CD4-positive, alpha-beta T cell treated with Interferon gamma for 1 hour (primary cell): Measurements from ENCODE around the gene SUFU.
"Not testable (repeated sequence)": the region's sequence is repeated elsewhere in the genome, so short reads cannot be mapped to it uniquely, and the experiment has no call there.

ENCODE experiments used
- DNase-seq: peaks from one replicate; pipeline ENCODE4 v3.0.0-alpha.2; 2020

SUFU gene

DNA sequence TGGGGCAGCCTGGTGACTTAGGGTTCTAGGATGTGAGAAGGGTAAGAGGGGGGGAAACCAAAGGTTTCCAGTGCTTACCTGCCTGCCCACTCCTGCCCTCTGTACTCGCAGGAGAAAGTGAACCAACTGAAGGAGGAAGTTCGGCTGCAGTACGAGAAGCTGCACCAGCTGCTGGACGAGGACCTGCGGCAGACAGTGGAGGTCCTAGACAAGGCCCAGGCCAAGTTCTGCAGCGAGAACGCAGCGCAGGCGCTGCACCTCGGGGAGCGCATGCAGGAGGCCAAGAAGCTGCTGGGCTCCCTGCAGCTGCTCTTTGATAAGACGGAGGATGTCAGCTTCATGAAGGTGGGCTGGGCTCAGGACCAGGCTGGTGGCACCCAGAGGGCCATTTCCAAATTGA, 151.2 kb downstream of the SUFU start:
- DNase-seq, result no peak

GRCh38 chr10:102656026-102656425, 152.3 kb downstream of the SUFU start:
- DNase-seq, result no peak

GRCh38 chr10:102656791-102657371, 153.1 kb downstream of the SUFU start:
- DNase-seq, result no peak

DNA sequence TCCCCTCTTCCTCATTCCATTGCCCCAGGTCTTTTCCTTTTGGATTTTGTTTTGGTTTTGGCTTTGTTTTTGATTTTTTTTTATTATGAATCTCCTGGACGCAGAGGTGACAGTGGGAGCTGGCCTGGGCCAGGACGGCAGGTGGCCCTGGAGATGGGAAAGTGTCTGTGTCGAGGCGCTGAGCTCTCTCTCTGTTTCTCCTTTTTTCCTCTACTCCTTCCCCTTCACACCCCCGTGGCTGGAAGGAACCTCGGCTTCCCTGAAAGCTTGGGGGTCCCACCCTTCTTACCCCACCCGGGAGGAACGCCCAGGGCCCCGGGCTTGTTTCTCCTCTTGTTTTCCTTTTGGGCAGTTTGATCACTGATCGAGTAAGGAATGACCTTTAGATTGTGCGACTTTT, 153.7 kb downstream of the SUFU start:
- DNase-seq, result no peak

GRCh38 chr10:102657984-102658724, 154.4 kb downstream of the SUFU start:
- no peak for DNase-seq

DNA sequence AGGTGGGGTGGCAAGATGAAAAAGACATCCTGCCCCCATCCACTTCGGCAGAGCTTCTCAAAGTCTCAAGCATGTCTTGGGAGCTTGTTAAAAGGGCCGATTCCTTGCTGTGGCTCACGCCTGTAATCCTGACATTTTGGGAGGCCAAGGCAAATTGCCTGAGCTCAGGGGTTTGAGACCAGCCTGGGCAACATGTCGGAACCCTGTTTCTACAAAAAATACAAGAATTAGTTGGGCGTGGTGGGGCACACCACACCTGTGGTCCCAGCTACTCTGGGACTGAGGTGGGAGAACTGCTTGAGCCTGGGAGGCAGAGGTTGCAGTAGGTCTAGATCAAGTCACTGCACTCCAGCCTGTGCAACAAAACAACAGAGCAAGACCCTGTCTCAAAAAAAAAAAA, 155.0 kb downstream of the SUFU start:
- no peak for DNase-seq

DNA sequence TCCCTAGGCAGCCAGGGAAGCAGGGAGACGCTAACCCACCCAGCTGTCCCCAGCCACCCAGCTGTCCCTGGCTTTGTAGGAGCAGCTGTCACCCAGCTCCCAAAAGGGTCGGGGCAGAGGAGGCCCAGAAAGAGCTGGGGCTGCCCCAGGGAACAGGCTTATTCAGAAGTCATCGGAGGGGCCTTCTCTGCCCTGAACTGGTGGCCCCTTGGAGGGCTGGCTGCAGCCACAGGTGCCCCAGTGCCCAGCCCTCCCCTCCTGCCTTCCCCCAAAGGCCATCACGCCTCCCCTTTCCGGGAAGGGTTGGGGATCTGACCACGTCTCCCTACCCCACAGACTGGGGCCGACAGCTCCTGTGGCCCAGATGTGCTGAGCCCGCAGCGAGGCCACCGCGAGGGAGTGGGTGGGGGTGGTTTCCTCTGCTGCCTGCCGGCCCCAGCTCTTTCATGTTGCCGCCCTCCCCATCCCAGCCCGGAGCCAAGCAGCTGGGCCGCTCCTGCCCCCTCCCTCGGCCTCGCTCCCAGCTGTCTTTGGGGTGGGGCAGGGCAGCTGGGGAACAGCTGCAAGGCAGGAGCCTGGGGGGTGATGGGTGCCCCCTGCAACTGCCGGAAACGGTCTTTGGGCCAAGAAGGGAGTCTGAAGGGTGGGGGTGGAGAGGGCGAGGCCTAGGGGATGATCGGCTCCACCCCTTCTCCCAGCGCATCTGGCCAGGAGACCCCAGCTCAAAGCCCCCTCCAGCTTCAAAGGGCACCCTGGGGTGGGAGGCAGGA, 157.3 kb downstream of the SUFU start:
- DNase-seq, result peak; percentile 51

DNA sequence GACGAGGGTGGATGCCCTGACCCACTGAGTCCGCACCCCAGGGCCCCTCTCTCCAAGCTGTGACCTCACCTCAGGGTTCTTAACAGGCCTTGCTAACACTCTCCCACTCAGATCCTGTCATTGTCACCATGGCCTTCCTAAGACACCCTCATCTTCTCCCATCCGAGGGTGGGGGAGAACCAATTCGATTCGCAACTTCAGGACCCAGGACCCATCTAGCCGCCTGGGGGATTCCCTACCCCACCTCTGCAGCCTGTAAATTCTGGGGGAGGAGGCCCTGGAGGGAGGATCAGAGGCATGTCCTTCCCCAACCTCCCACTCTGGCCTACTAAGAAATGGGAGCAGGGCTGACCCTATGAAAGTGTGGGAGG, 157.9 kb downstream of the SUFU start:
- no peak for DNase-seq

GRCh38 chr10:102665904-102666509, 162.2 kb downstream of the SUFU start:
- no peak for DNase-seq

DNA sequence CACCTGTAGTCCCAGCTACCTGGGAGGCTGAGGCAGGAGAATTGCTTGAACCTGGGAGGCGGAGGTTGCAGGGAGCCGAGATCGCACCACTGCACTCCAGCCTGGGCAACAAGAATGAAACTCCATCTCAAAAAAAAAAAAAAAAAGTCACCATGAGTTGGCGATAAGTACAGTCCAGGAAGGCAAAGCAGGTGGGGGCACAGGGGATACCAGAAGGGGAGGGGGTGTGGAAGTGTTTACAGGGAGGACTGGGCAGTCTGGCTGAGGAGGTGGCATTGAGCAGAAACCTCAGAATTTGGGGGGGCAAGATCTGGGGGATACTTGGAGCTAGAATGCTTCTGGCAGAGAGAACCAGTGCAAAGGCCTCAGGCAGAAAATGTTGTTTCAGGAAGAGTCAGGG, 163.6 kb downstream of the SUFU start:
- DNase-seq, result not testable (repeated sequence)

GRCh38 chr10:102668326-102669107, 164.7 kb downstream of the SUFU start:
- DNase-seq, result no peak

- DNase-seq, result no peak
Measured at GRCh38 chr10:102669206-102670064, 165.7 kb downstream of the SUFU start.

- no peak for DNase-seq
Measured at GRCh38 chr10:102670065-102670670, 166.4 kb downstream of the SUFU start.

GRCh38 chr10:102670871-102671434, 167.2 kb downstream of the SUFU start:
- DNase-seq, result no peak

DNA sequence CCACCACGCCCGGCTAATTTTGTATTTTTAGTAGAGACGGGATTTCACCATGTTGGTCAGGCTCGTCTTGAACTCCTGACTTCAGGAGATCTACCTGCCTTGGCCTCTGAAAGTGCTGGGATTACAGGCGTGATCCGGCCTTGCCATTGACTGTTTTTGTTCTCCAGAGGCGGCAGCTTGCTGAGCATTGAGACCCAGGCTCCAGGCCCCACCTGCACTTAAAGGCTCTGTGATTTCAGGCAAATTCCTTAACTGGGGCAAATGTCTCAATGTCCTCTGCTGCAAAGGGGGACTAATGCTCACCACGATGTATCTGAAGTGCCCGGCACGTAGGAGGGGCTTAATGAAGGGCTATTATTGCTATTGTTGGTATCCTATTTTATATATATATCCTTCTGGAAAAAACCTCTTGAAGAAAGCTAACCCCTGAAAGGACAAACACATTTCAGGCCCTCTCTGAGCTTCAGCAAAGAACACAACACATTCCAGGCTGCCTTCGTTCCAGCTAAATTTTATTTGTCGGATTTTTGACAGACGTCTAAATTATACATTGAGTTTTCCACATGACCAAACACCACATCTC, 169.6 kb downstream of the SUFU start:
- no peak for DNase-seq

DNA sequence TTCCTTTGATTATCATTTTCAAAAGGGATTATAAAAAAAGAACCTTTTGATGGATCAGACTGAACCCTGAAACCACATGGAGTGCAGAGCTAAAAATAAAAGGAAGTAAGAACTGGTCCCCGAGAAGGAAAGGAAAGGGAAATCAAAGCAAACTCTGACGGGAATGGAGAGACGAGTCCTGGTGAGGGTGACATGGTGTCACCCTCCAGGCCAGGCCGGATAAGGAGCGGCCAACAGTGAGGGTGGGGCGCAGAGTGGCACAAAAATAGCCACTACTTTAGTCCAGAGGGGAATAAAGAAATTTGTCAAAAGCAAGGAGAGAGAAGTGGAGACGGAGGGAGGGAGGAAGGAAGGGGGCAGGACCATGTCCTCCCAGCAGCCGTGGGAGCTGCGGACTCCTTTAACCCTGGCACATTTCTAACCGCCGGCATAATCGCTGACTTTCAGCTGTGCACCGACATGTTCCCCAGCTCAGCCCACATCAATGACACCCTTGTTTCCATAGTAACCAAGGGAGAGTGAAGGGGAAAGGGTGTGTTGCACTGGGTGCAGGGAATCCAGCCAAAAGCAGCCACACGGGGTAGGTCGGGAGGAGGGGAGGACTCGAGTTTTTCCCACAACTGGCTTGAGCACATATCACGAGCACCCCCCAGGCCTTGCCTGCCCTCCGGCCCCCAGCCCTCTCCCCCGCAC, 170.2 kb downstream of the SUFU start:
- peak; percentile 73 for DNase-seq

DNA sequence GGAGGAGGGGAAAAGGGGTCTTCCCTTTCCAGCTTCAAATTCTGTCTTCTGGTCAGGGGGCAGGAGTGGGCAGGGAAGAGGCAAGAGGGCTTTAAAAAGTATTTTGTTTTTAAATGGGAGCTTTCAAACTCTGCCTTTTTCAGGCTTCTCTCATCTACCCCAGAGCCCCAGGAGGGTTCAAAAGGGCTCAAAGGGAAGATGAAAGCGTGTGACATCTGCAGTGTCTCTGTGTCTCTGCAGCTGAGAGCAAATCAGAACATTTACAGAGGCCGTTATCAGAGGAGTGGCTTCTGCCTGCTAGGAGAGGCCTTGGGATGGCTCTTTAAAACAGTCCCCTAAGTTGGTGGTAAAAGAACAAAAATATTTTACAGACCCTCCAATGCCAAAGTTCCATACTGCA, 170.8 kb downstream of the SUFU start:
- DNase-seq, result no peak

- no peak for DNase-seq
Measured at GRCh38 chr10:102675011-102675665, 171.4 kb downstream of the SUFU start.
